ENCODE measurements around the gene PIEZO2. TPM values are rescaled to one million over a fixed set of nuclear protein-coding genes. Genes with fewer than 3 reads are reported as not detected.

Gene PIEZO2
- total and polyA plus RNA-seq, 12 donors, result 0.07 to 1.4 (median 0.25) TPM; not detected in 1

DNA sequence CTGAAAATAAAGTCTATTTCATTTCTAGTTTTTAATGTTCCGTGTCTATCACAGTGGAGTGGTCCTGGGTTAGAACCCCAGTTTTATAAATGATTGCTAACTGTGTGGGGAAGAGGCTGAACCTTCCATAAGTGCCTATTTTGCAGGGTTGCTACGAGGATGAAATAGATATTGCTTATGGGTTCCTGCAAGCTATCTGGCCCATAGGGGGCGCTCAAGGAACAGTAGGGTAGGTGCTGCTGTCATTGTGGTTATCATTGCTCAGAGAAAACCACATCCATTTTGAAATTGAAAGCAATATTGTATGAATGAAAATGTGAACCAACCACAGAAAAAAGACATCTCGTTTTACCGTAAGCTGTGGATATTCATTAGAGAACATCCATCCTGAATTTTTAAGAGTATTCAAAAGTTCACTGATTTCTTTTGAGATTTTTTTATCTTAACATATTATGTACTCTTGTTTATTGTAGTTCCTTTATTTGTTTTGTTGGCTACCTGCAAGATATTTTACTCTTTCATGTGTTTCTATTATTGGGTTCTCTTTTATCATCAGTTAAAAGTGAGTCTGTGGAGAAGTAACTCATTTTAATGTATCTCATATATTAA is 362.0 kb downstream of the PIEZO2 start:
- TF ChIP-seq CTCF (IDR thresholded peaks at IDR 0.05), result peak; percentile 24 to 89 (median 67)
- Histone ChIP-seq H3K4me1 (peaks cover 0 to 20% (median 0%) of the 10 kb centered on the region in 9 donors), H3K9me3 (no peaks in the 10 kb centered on the region), H3K27me3 (peaks cover 0 to 16% (median 7%) of the 10 kb centered on the region in 7 donors), H3K4me3 (no peak overlapping the region), H3K36me3 (no peaks in the 10 kb centered on the region), H3K27ac (no peak overlapping the region)
- 35 to 43% methylated on average over 5 of the region's 5 CpGs for WGBS, 2 donors
- intact Hi-C loops (cut with DNase I), result loop anchor here in 4 of 10 donors (5.0 to 10.0 kb wide), 3 partner anchors 255 to 357 kb away; partner anchors contain the start of gene PIEZO2 (in 1 of the 4)
- DNase-seq (peak; percentile 50 to 69), ATAC-seq (peak in 1 of 8 donors; percentile 42)

- Histone ChIP-seq H3K27me3 (peaks cover 0 to 18% (median 4%) of the 10 kb centered on the region in 7 donors), H3K36me3 (no peaks in the 10 kb centered on the region), H3K27ac (no peak overlapping the region), H3K9me3 (no peaks in the 10 kb centered on the region), H3K4me3 (no peak overlapping the region), H3K4me1 (peaks cover 0 to 4% (median 0%) of the 10 kb centered on the region in 9 donors)
- intact Hi-C loops (cut with DNase I), result loop anchor here in 4 of 10 donors (5.0 to 10.0 kb wide), 3 partner anchors 257 to 359 kb away; partner anchors contain the start of gene PIEZO2 (in 1 of the 4)
- ATAC-seq (no peak), DNase-seq (no peak)
- 66 to 71% methylated on average over 3 of the region's 3 CpGs for WGBS, 2 donors
- no peak for TF ChIP-seq CTCF (IDR thresholded peaks at IDR 0.05)
Observed at GRCh38 chr18:10785798-10786197, 363.6 kb downstream of the PIEZO2 start.

GRCh38 chr18:10784596-10785202 is 364.7 kb downstream of the PIEZO2 start:
- H3K4me1 ChIP-seq, result peaks cover 0 to 4% (median 0%) of the 10 kb centered on the region in 9 donors
- intact Hi-C loops (cut with DNase I), result loop anchor here in 4 of 10 donors (5.0 to 10.0 kb wide), 3 partner anchors 258 to 360 kb away; partner anchors contain the start of gene PIEZO2 (in 1 of the 4)

More at GRCh38 chr18:10784596-10785202, 364.7 kb downstream of the PIEZO2 start:
- no peak overlapping the region for H3K4me3 ChIP-seq
- no peak for TF ChIP-seq CTCF (IDR thresholded peaks at IDR 0.05)
- H3K27me3 ChIP-seq, result peaks cover 0 to 24% (median 4%) of the 10 kb centered on the region in 7 donors
- DNase-seq (no peak), ATAC-seq (no peak)
- no peak overlapping the region for H3K27ac ChIP-seq
- no peaks in the 10 kb centered on the region for H3K36me3 ChIP-seq
- WGBS, 2 donors, result 83 to 87% methylated on average over 7 of the region's 7 CpGs
- H3K9me3 ChIP-seq, result no peaks in the 10 kb centered on the region
